ENCODE results near the gene GJD4. TPM values are rescaled to one million over a fixed set of nuclear protein-coding genes. Genes with fewer than 3 reads are reported as not detected.

Gene GJD4
- total RNA-seq, 1 experiment from 2014 or later = not detected

- ChIA-PET CTCF (interaction anchor here (1.5 kb wide), 1 partner anchor 22 kb away, joined by 6 read pairs; no protein-coding TSS in a partner anchor), RAD21 (ENCODE audit: low non-redundant PET in 1 of 2, low total read pairs in 2 of 2, uncharacterized antibody in 2 of 2, unreplicated experiment in 2 of 2) (no interaction called here), POLR2A (no interaction called here)
- intact Hi-C loops (cut with micrococcal nuclease) = no loop called here
- BruUV-seq (replicated peaks) = no TSS peak
- DNase-seq (ENCODE audit: low read depth, low spot score) (no peak), ATAC-seq (no peak)
- Histone ChIP-seq H3K27ac (ENCODE audit: low read depth, low read length) (no peak overlapping the region), H3K4me1 (ENCODE audit: control insufficient read depth in 1 of 2, insufficient read depth in 2 of 2, low read length in 2 of 2) (no peaks in the 10 kb centered on the region), H3K9ac (ENCODE audit: low read length) (no peak overlapping the region), H3K4me3 (replicated peaks in 1 of 2; ENCODE audit: low read depth in 1 of 2, low read length in 2 of 2) (no peak overlapping the region), H2AFZ (ENCODE audit: low read depth, low read length, poor library complexity, severe bottlenecking) (no peak overlapping the region), H4K20me1 (ENCODE audit: insufficient read depth) (no peaks in the 10 kb centered on the region), H3K79me2 (ENCODE audit: insufficient read depth, low read length) (no peaks in the 10 kb centered on the region), H3K27me3 (ENCODE audit: insufficient read depth, low read length) (peaks cover 38% of the 10 kb centered on the region), H3K9me2 (ENCODE audit: insufficient read depth) (no peaks in the 10 kb centered on the region), H3K4me2 (ENCODE audit: low read length) (no peak overlapping the region), H3K9me3 (ENCODE audit: control insufficient read depth in 1 of 2, insufficient read depth in 1 of 2, low read depth in 1 of 2, low read length in 2 of 2) (no peaks in the 10 kb centered on the region), H3K36me3 (ENCODE audit: control insufficient read depth in 1 of 2, insufficient read depth in 2 of 2, low read length in 2 of 2) (no peaks in the 10 kb centered on the region)
- no peak for TF ChIP-seq POLR2AphosphoS5 (IDR thresholded peaks at IDR 0.05; ENCODE audit: low read depth, low read length)
- TF ChIP-seq POLR2A (IDR thresholded peaks at IDR 0.05; ENCODE audit: borderline replicate concordance, extremely low read depth, insufficient read depth, insufficient read length) = no peak
- TF ChIP-seq JUND (IDR thresholded peaks at IDR 0.05) = no peak
- TF ChIP-seq SRF (IDR thresholded peaks at IDR 0.05; ENCODE audit: low read depth) = no peak
- no peak for TF ChIP-seq ELF1 (IDR thresholded peaks at IDR 0.05; ENCODE audit: borderline replicate concordance, low read depth)
- TF ChIP-seq SIN3A (IDR thresholded peaks at IDR 0.05; ENCODE audit: low read depth) = no peak
- TF ChIP-seq REST (IDR thresholded peaks at IDR 0.05; ENCODE audit: low read depth) = no peak
Observed at GRCh38 chr10:35613107-35613440, 7.9 kb downstream of the GJD4 start.
